HG03439 (cell line): ENCODE data around the gene MPV17.
"Not testable (repeated sequence)": the region's sequence is repeated elsewhere in the genome, so short reads cannot be mapped to it uniquely, and the experiment has no call there.

Source experiments
- ATAC-seq: cut with Tn5 transposase; IDR thresholded peaks from one replicate; pipeline ENCODE4 v1.9.1; 2021; ENCODE audit warnings: mild to moderate bottlenecking, moderate library complexity; ENCODE audit not compliant: unreplicated experiment

Gene MPV17

GRCh38 chr2:27270131-27270530 is 52.8 kb downstream of the MPV17 start:
- no peak for ATAC-seq

DNA sequence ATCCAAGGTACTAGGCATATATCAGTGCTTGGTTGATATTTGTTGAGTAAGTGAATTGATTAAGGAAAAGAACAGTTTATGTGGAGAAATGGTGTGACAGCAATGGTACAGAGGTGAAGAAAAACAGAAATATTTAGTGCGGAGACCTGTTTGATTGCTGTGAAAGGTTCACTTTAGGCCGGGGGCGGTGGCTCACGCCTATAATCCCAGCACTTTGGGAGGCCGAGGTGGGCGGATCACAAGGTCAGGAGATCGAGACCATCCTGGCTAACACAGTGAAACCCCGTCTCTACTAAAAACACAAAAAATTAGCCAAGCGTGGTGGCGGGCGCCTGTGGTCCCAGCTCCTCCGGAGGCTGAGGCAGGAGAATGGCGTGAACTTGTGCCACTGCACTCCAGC is 54.6 kb downstream of the MPV17 start:
- ATAC-seq: not testable (repeated sequence)

GRCh38 chr2:27265536-27265870 is 57.4 kb downstream of the MPV17 start:
- ATAC-seq: no peak

- no peak for ATAC-seq
Measured at GRCh38 chr2:27264753-27265535, 58.0 kb downstream of the MPV17 start.

DNA sequence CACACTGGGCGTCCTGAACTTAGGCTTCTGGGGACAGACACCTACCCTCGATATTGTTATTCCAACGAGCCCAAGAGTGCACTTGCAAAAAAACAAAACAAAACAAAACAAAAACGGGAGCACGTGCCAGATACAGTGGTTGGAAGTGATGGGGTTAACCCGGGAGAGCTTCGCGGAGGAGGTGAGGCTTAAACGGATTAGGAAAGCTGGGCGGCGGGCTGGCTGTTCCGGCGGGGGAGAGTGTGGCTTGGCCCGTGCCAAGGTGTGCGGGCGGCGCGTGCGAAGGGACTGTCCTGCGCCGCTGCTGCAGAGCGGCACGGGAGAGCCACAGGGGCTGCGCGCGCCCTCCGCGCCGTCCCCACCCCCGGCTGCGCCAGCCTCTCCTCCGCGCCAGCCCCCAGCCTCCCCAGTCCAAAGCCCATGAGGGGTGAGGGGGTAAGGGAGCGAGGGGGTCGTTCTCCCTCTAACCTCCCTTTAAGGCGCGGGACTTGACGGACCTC is 58.6 kb downstream of the MPV17 start:
- no peak for ATAC-seq

GRCh38 chr2:27263287-27264252 is 59.3 kb downstream of the MPV17 start:
- no peak for ATAC-seq

- ATAC-seq: no peak
Measured at GRCh38 chr2:27262379-27263286, 60.3 kb downstream of the MPV17 start, which contains the start of gene SLC30A3. SLC30A3 (minus strand) TSS chr2:27263047; CDS start chr2:27262906, 141 bp downstream.

DNA sequence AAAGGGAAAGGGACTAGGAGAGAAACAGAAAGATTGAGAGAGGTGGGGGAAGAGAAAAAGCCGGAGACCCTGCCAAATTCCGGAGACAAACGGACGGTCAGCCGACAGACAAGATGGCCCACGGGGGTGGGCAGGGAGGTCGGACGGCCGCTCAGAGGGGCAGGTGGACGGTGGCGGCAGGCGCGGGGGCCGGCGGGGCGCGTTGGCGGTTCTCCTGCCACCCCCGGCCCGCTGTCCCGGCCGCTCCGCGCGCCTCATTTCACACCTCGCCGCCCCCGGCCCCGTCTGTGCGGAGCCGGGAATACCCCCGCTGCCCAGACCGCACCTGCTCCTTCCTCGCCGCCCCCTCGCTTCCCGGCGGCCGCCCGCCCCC is 61.0 kb downstream of the MPV17 start:
- ATAC-seq: no peak

GRCh38 chr2:27261241-27261925 is 61.5 kb downstream of the MPV17 start:
- ATAC-seq: no peak
